BLaER1 treated with 17β-estradiol and CSF1 and Interleukin-3, amounts not matched to agents 10 nM and 100 nM (cell line): ENCODE results near the gene OSM.

Experiments
- H3K27ac ChIP-seq, 11 experiments: shearing (Covaris generic); formaldehyde crosslinking; 2 replicates each; pipeline ENCODE4 v1.8.1; 2022
- H3K27me3 ChIP-seq, 11 experiments: shearing (Covaris generic); formaldehyde crosslinking; 2 replicates each; pipeline ENCODE4 v1.8.1; 2022
- H3K36me3 ChIP-seq, 11 experiments: shearing (Covaris generic); formaldehyde crosslinking; 2 replicates each; pipeline ENCODE4 v1.8.1; 2022
- H3K4me1 ChIP-seq, 10 experiments: shearing (Covaris generic); formaldehyde crosslinking; 2 replicates each; pipeline ENCODE4 v1.8.1; 2022
- H3K4me2 ChIP-seq, 11 experiments: shearing (Covaris generic); formaldehyde crosslinking; 2 replicates each; pipeline ENCODE4 v1.8.1; 2022
- H3K4me3 ChIP-seq, 10 experiments: shearing (Covaris generic); formaldehyde crosslinking; 2 replicates each; pipeline ENCODE4 v1.8.1; 2022
- H3K9ac ChIP-seq, 11 experiments: shearing (Covaris generic); formaldehyde crosslinking; 2 replicates each; pipeline ENCODE4 v1.8.1; 2022
- H3K9me3 ChIP-seq, 11 experiments: shearing (Covaris generic); formaldehyde crosslinking; replicated peaks in 1 of 11; 2 replicates each; pipeline ENCODE4 v1.8.1; 2022
- H4K20me1 ChIP-seq, 11 experiments: shearing (Covaris generic); formaldehyde crosslinking; 2 replicates each; pipeline ENCODE4 v1.8.1; 2022
- Cebpa-rat ChIP-seq, 11 experiments: shearing (Covaris generic); IDR thresholded peaks; 2 replicates each; pipeline ENCODE4 v1.8.1; 2022

The OSM gene

DNA sequence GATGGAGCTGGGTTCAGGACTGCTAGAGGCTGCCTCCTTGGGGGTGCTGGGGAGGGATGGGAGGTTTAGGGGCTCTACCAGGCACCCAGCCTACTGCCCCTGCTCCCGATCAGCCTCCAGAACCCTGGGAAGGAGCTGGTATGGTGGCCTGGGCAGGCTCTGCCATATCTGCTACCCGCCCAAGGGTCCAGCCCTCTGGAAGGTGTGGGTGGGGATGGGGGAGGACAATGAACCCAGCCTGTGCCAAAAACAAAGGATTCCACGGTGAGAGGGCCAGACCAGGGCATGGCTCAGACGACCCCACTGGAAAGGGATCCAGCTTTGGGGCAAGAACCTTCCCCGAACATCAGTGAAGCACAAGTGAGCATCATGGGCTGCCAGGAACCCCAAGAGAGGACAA is 19.7 kb upstream of the OSM start:
- Histone ChIP-seq H3K9me3 (no peaks in the 10 kb centered on the region), H3K4me2 (peak overlapping the region in 4 of 11 experiments; percentile 8 to 100 (median 99); a peak in 6 of 22 replicates), H3K4me1 (peaks cover 61 to 92% (median 80%) of the 10 kb centered on the region in 10 experiments), H3K9ac (peak overlapping the region in 6 of 11 experiments; percentile 4 to 57 (median 28); a peak in 4 of 22 replicates), H3K36me3 (peaks cover 0 to 11% (median 0%) of the 10 kb centered on the region in 11 experiments; a peak in 1 of 22 replicates), H3K27ac (peak overlapping the region in 10 of 11 experiments; percentile 38 to 94 (median 90); a peak in 15 of 22 replicates), H3K4me3 (no peak overlapping the region), H4K20me1 (0 out of 22 replicates have a peak, but pooled peaks cover 0 to 7% (median 0%) of the 10 kb centered on the region in 11 experiments), H3K27me3 (no peaks in the 10 kb centered on the region)
- no peak for TF ChIP-seq Cebpa-rat (IDR thresholded peaks at IDR 0.05)

DNA sequence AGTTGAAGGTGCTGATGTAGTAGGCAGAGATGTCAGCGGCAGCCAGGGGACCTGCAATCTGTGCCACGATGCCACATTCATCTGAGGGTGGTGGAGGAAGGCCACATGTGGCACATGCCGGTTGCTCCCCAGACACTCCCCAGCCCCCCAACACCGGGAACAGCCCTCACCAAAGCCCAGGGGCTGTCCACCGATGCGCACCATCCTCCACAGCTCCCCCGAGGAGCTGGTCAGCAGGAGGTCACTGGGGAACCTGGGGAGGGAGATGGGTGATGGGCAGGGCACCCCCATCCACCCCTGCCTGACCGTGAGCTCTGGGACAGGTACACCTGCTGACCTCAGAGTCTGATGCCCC is 19.2 kb upstream of the OSM start:
- peak overlapping the region in 7 of 11 experiments; percentile 4 to 57 (median 22); a peak in 6 of 22 replicates for H3K9ac ChIP-seq
- no peaks in the 10 kb centered on the region for H3K27me3 ChIP-seq
- no peak overlapping the region for H3K4me3 ChIP-seq
- H3K4me1 ChIP-seq = peaks cover 56 to 92% (median 80%) of the 10 kb centered on the region in 10 experiments
- no peaks in the 10 kb centered on the region for H3K9me3 ChIP-seq
- H3K27ac ChIP-seq = peak overlapping the region in 10 of 11 experiments; percentile 38 to 94 (median 90); a peak in 16 of 22 replicates
- H3K36me3 ChIP-seq = peaks cover 0 to 11% (median 0%) of the 10 kb centered on the region in 11 experiments; a peak in 1 of 22 replicates
- H4K20me1 ChIP-seq = 0 out of 22 replicates have a peak, but pooled peaks cover 0 to 7% (median 0%) of the 10 kb centered on the region in 11 experiments
- peak overlapping the region in 5 of 11 experiments; percentile 14 to 100 (median 99); a peak in 8 of 22 replicates for H3K4me2 ChIP-seq
- no peak for TF ChIP-seq Cebpa-rat (IDR thresholded peaks at IDR 0.05)

DNA sequence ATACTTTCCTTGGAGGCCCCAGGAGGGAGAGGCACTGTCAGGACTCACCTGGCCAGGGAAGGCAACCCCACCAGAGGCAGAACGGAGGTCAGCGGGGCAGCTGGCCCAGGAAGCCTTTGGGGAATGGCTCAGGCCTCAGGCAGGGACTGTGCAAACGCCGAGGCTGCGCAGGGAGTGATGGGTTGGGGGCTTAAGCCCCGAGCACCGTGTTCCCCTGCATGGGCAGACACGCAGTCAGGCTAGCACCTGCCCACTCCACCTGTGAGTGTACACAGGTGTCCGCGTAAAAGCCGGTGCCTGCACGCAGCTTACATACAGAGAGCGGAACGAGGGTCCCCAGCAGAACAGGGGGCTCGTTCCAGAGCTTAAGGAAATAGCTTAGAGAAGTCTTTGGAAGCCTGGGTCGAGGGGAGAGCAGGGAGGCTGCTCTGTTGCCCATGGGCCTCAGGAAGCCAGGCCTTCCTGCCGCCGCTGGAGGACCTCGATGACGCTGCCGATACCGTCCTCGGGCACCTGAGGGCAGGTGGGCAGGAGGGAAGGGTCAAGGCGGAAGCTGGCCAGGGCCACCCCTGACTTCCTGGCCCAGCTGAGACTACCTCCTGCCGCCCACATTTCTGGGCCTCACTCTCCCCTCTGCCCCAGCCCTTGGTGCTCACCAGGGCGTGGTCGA is 18.7 kb upstream of the OSM start:
- H3K36me3 ChIP-seq = peaks cover 0 to 11% (median 0%) of the 10 kb centered on the region in 11 experiments; a peak in 1 of 22 replicates
- peak overlapping the region in 10 of 11 experiments; percentile 84 to 94 (median 90); a peak in 19 of 22 replicates for H3K27ac ChIP-seq
- peaks cover 51 to 92% (median 80%) of the 10 kb centered on the region in 10 experiments for H3K4me1 ChIP-seq
- 0 out of 22 replicates have a peak, but pooled peaks cover 0 to 7% (median 0%) of the 10 kb centered on the region in 11 experiments for H4K20me1 ChIP-seq
- peak overlapping the region in 5 of 11 experiments; percentile 14 to 100 (median 99); a peak in 10 of 22 replicates for H3K4me2 ChIP-seq
- H3K9ac ChIP-seq = peak overlapping the region in 8 of 11 experiments; percentile 14 to 78 (median 71); a peak in 8 of 22 replicates
- H3K27me3 ChIP-seq = no peaks in the 10 kb centered on the region
- H3K4me3 ChIP-seq = no peak overlapping the region
- H3K9me3 ChIP-seq = no peaks in the 10 kb centered on the region
- TF ChIP-seq Cebpa-rat (IDR thresholded peaks at IDR 0.05) = no peak

DNA sequence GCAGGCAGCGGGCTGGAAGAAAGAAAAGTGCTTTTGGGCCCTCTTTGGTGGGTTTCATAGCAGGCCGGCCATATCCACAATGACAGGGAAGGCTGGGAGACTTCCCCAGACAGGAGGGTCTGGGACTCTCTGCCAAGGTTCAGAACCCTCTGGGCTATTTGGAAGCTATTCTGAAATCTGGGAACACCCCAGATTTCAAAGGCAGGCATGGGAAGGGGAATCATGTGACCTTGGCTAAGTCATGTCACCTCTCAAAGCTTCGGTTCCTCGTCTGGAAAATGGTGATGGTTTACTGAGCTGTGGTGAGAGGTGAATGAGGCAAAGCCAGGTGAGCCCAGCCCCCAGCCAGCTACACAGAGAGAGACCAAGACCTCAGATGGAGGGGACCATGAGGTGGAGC is 18.0 kb upstream of the OSM start:
- TF ChIP-seq Cebpa-rat (IDR thresholded peaks at IDR 0.05) = no peak
- Histone ChIP-seq H3K9me3 (no peaks in the 10 kb centered on the region), H3K27ac (peak overlapping the region; percentile 74 to 94 (median 90); a peak in 21 of 22 replicates)

DNA sequence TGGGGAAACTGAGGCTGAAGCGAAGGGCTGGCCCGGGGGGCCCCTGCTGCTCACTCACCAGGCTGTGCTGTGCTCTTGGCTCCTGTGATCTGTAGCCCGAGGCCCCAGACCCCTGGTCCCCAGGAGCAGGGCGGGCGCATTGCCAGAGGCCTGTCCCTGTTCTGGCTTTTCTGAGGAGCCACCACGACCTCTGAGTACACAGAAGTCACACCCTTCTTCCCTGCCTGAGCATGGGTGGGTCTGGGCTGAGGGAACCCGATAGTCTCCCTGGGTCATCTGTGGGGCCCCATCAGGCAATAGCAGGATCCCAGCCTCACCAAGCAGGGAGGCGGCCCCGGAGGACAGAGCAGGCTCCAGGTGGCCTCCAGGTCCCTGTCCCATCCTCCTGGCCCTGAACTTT is 17.5 kb upstream of the OSM start:
- no peak for TF ChIP-seq Cebpa-rat (IDR thresholded peaks at IDR 0.05)
- Histone ChIP-seq H3K27me3 (no peaks in the 10 kb centered on the region), H3K4me3 (peak overlapping the region in 1 of 10 experiments; percentile 59; a peak in 1 of 20 replicates), H3K27ac (peak overlapping the region; percentile 74 to 94 (median 90)), H3K36me3 (peaks cover 0 to 11% (median 0%) of the 10 kb centered on the region in 11 experiments; a peak in 1 of 22 replicates), H3K9me3 (no peaks in the 10 kb centered on the region), H4K20me1 (0 out of 22 replicates have a peak, but pooled peaks cover 0 to 7% (median 0%) of the 10 kb centered on the region in 11 experiments), H3K4me1 (peaks cover 54 to 97% (median 85%) of the 10 kb centered on the region in 10 experiments), H3K4me2 (peak overlapping the region; percentile 85 to 100 (median 97); a peak in 20 of 22 replicates), H3K9ac (peak overlapping the region; percentile 71 to 78 (median 76); a peak in 18 of 22 replicates)

More for the DNA sequence above, 18.0 kb upstream of the OSM start:
- H3K9ac ChIP-seq = peak overlapping the region; percentile 71 to 78 (median 76); a peak in 18 of 22 replicates
- H3K4me3 ChIP-seq = no peak overlapping the region
- H3K4me1 ChIP-seq = peaks cover 49 to 92% (median 80%) of the 10 kb centered on the region in 10 experiments
- 0 out of 22 replicates have a peak, but pooled peaks cover 0 to 7% (median 0%) of the 10 kb centered on the region in 11 experiments for H4K20me1 ChIP-seq
- peaks cover 0 to 11% (median 0%) of the 10 kb centered on the region in 11 experiments; a peak in 1 of 22 replicates for H3K36me3 ChIP-seq
- peak overlapping the region in 9 of 11 experiments; percentile 94 to 100 (median 98); a peak in 16 of 22 replicates for H3K4me2 ChIP-seq
- no peaks in the 10 kb centered on the region for H3K27me3 ChIP-seq

DNA sequence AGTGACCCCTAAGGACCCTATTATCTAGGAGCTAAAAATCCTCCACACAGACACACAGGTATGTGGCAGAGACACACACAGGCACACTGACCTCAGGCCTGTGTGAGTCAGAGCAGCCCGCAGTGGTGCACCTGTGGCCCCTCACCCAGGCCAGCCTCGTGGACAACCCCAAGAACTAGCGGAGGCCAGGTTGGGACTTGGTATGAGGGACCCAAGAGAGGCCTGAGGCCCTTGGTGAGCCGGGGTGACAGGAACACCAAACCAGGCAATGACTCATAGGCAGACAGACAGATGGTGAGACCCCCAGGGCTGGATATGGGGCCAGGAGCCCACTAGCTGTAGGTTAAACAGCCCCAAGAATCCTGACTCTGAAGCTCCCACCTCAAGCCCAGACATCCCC is 16.7 kb upstream of the OSM start:
- Histone ChIP-seq H4K20me1 (0 out of 22 replicates have a peak, but pooled peaks cover 0 to 7% (median 0%) of the 10 kb centered on the region in 11 experiments), H3K4me1 (peaks cover 49 to 99% (median 87%) of the 10 kb centered on the region in 10 experiments), H3K9me3 (no peaks in the 10 kb centered on the region), H3K27ac (peak overlapping the region; percentile 74 to 94 (median 90)), H3K9ac (peak overlapping the region; percentile 71 to 78 (median 76)), H3K4me2 (peak overlapping the region; percentile 85 to 100 (median 97)), H3K36me3 (peaks cover 0 to 11% (median 0%) of the 10 kb centered on the region in 11 experiments; a peak in 1 of 22 replicates), H3K27me3 (no peaks in the 10 kb centered on the region), H3K4me3 (peak overlapping the region in 6 of 10 experiments; percentile 7 to 62 (median 54); a peak in 9 of 20 replicates)
- TF ChIP-seq Cebpa-rat (IDR thresholded peaks at IDR 0.05) = no peak

DNA sequence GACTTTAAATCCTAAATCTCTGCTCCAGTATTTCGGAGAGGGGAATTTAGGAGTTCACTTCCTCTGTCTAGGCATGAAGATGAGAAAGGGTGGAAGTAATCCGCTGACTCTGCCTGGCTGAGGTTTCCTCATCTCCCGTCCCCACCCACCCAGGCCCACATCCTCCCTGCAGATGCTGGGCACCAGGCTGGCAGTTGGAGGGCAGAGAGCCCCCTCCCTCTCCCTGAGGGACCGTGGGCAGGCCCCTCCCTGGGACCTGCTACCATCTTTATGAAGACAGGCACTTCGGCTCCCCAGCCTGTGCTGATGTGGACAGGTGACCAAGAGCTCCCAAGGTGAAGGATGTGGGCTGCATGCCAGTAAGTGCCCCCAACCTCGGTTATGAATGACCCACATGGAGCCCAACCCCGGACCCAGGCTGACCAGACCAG is 16.0 kb upstream of the OSM start:
- TF ChIP-seq Cebpa-rat (IDR thresholded peaks at IDR 0.05) = no peak
- peak overlapping the region; percentile 74 to 94 (median 90) for H3K27ac ChIP-seq
- H3K9ac ChIP-seq = peak overlapping the region; percentile 71 to 78 (median 76)

DNA sequence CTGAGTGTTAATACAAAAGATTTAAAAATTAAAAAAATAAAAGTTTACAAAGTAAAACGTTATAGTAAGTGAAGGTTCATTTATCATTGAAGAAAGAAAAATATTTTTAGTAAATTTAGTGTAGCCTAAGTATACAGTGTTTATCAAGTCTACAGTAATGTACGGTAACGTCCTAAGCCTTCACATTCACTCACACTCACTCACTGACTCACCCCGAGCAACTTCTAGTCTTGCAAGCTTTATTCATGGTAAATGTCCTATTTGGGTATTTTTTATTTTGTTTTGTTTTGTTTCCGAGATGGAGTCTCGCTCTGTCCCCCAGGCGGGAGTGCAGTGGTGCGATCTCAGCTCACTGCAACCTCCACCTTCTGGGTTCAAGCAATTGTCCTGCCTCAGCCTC is 13.9 kb upstream of the OSM start:
- Histone ChIP-seq H4K20me1 (no peaks in the 10 kb centered on the region), H3K4me1 (peaks cover 72 to 100% (median 99%) of the 10 kb centered on the region in 10 experiments), H3K9me3 (no peaks in the 10 kb centered on the region), H3K27me3 (no peaks in the 10 kb centered on the region), H3K36me3 (peaks cover 0 to 8% (median 0%) of the 10 kb centered on the region in 11 experiments; a peak in 1 of 22 replicates), H3K27ac (peak overlapping the region; percentile 2 to 99 (median 71); a peak in 13 of 22 replicates), H3K4me2 (peak overlapping the region in 9 of 11 experiments; percentile 5 to 100 (median 27); a peak in 12 of 22 replicates), H3K9ac (peak overlapping the region in 2 of 11 experiments; percentile 9 to 36; a peak in 1 of 22 replicates), H3K4me3 (no peak overlapping the region)
- TF ChIP-seq Cebpa-rat (IDR thresholded peaks at IDR 0.05) = no peak

More for the DNA sequence above, 16.0 kb upstream of the OSM start:
- Histone ChIP-seq H4K20me1 (0 out of 22 replicates have a peak, but pooled peaks cover 0 to 7% (median 0%) of the 10 kb centered on the region in 11 experiments), H3K36me3 (peaks cover 0 to 11% (median 0%) of the 10 kb centered on the region in 11 experiments; a peak in 1 of 22 replicates), H3K4me2 (peak overlapping the region; percentile 85 to 100 (median 97)), H3K9me3 (no peaks in the 10 kb centered on the region), H3K4me1 (peaks cover 51 to 100% (median 89%) of the 10 kb centered on the region in 10 experiments), H3K27me3 (no peaks in the 10 kb centered on the region), H3K4me3 (peak overlapping the region in 9 of 10 experiments; percentile 35 to 62 (median 50); a peak in 16 of 20 replicates)
